Skeletal muscle satellite cell (primary cell): Measurements from ENCODE around the gene ANKRD12.

Experiments
- H3K27me3 ChIP-seq: 2 replicates; pipeline ENCODE4 v1.7.0; 2013; ENCODE audit warnings: low read length; ENCODE audit not compliant: control insufficient read depth, insufficient read depth
- H3K36me3 ChIP-seq: 2 replicates; pipeline ENCODE4 v1.7.0; 2013; ENCODE audit warnings: mild to moderate bottlenecking, control low read depth, low read length; ENCODE audit not compliant: insufficient read depth
- H3K4me1 ChIP-seq: 2 replicates; pipeline ENCODE4 v1.7.0; 2013; ENCODE audit warnings: low read length; ENCODE audit not compliant: control insufficient read depth, insufficient read depth
- H3K4me2 ChIP-seq: 2 replicates; pipeline ENCODE4 v1.7.0; 2013; ENCODE audit warnings: mild to moderate bottlenecking, low read length
- H3K4me3 ChIP-seq: 2 replicates; pipeline ENCODE4 v1.7.0; 2013; ENCODE audit warnings: low read length
- H3K9ac ChIP-seq: 2 replicates; pipeline ENCODE4 v1.7.0; 2013; ENCODE audit warnings: mild to moderate bottlenecking, low read depth, low read length, moderate library complexity
- H3K9me3 ChIP-seq: replicated peaks from 2 replicates; pipeline ENCODE4 v1.7.0; 2013; ENCODE audit warnings: mild to moderate bottlenecking, control low read depth, low read length

The ANKRD12 gene

DNA sequence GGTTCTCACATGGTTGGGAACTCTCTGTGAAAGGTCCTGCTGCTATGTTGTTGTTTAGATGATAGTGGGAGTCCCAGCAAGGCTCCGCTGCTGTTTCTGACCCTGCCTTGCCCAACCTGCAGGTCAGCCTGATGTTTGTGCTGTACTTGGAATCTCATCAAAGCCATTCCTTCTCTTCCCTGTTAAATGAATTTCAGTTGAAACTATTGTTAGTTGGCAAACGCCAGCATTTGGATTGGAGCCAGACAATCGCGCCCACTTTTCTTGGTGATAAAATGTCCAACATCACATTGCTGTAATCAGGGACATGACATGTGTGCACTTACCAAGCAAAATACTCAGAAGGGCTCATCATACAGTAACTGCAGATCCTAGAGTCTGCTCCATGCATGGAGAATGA, 185.2 kb downstream of the ANKRD12 start:
- Histone ChIP-seq H3K9me3 (no peaks in the 10 kb centered on the region), H3K4me3 (no peak overlapping the region), H3K9ac (no peak overlapping the region), H3K4me1 (peaks cover 11% of the 10 kb centered on the region), H3K4me2 (no peak overlapping the region), H3K36me3 (no peaks in the 10 kb centered on the region), H3K27me3 (no peaks in the 10 kb centered on the region)

DNA sequence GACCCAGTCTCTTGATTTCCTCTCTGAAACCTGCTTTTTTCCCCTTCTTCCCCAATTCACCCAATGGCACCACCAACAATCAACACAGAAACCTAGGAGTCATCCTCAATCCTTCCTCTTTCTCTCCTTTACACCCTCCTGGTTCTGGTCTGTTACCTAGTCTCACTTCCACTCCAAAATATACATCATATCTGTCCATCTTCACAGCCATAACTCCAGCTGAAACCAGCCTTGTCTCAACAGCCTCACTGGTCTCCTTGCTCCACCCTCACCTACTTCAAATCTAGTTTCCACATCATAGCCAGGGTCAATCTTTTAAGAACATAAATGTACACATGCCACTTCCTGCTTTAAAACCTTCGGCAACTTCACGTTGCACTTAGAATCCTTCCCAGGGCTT, 186.2 kb downstream of the ANKRD12 start:
- no peaks in the 10 kb centered on the region for H3K27me3 ChIP-seq
- H3K4me1 ChIP-seq: peaks cover 11% of the 10 kb centered on the region
- H3K4me3 ChIP-seq: no peak overlapping the region
- H3K4me2 ChIP-seq: no peak overlapping the region
- H3K9ac ChIP-seq: no peak overlapping the region
- H3K9me3 ChIP-seq: no peaks in the 10 kb centered on the region
- H3K36me3 ChIP-seq: no peaks in the 10 kb centered on the region

DNA sequence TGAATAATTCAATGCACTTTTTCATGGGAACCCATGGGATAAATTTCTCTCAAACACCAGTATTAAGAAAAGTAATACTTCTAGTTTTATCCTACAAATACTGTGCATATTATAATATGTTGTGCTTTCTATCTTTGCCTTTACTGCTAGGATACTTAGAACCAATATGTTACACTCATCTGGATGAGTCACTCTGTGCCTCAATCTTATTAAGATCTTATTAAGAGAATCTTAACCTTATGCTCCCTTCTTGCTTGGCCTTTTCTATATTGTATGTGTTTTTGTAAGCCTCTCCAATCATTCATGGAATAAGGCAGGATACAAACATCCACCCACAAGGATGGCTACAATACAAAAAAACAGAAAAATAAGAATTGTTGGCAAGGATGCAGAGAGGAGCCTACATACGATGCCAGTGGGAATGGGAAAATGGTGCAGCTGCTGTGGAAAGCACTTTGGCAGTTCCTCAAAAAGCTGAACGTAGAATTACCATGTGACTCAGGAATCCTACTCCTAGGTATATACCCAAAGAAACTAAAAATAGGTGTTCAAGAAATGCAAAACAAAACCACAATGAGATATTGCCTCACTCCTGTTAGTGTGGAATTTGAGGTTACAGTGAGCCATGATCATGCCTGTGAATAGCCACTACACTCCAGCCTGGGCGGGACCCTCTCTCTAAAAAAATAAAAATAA, 187.3 kb downstream of the ANKRD12 start:
- Histone ChIP-seq H3K9ac (no peak overlapping the region), H3K36me3 (no peaks in the 10 kb centered on the region)

DNA sequence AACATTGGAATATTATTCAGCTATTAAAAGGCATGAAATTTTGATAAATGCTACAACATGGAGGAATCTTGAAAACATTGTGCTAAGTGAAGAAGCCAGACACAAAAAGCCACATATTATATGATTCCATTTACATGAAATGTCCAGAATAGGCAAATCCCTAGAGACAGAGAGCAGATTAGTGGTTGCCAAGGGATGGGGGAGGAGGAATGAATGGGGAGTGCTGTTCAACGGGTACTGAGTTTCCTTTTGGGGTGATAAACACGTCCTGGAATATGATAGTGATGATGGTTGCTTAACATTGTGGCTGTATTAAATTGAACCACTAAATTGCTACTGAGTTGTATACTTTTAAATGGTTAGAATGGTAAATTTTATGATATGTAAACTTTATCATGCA, 189.1 kb downstream of the ANKRD12 start:
- H3K4me2 ChIP-seq: no peak overlapping the region
- no peaks in the 10 kb centered on the region for H3K9me3 ChIP-seq
- peaks cover 17% of the 10 kb centered on the region for H3K4me1 ChIP-seq
- no peak overlapping the region for H3K9ac ChIP-seq
- no peaks in the 10 kb centered on the region for H3K36me3 ChIP-seq
- H3K4me3 ChIP-seq: no peak overlapping the region
- H3K27me3 ChIP-seq: no peaks in the 10 kb centered on the region

More for the DNA sequence above, 187.3 kb downstream of the ANKRD12 start:
- H3K4me2 ChIP-seq: no peak overlapping the region
- H3K4me3 ChIP-seq: no peak overlapping the region
- peaks cover 12% of the 10 kb centered on the region for H3K4me1 ChIP-seq
- no peaks in the 10 kb centered on the region for H3K9me3 ChIP-seq
- H3K27me3 ChIP-seq: no peaks in the 10 kb centered on the region

DNA sequence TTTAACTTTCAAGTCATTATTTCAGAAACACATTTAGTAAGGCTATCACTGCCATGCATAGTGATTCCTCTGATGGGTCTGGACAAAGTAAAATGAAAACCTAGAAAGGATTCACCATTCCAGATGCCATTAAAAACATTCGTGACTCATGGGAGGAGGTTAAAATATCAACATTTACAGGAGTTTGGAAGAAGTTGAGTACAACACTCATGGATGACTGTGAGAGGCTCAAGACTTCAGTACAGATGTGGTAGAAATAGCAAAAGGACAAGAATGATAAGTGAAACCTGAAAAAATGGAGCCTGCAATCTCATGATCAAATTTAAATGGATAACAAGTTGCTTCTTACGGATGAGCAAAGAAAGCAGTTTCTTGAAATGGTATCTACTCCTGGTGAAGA, 192.2 kb downstream of the ANKRD12 start:
- peaks cover 10% of the 10 kb centered on the region for H3K4me1 ChIP-seq
- H3K4me2 ChIP-seq: peak overlapping the region; percentile 39
- H3K27me3 ChIP-seq: no peaks in the 10 kb centered on the region
- H3K36me3 ChIP-seq: no peaks in the 10 kb centered on the region
- no peaks in the 10 kb centered on the region for H3K9me3 ChIP-seq
- no peak overlapping the region for H3K9ac ChIP-seq
- H3K4me3 ChIP-seq: no peak overlapping the region

DNA sequence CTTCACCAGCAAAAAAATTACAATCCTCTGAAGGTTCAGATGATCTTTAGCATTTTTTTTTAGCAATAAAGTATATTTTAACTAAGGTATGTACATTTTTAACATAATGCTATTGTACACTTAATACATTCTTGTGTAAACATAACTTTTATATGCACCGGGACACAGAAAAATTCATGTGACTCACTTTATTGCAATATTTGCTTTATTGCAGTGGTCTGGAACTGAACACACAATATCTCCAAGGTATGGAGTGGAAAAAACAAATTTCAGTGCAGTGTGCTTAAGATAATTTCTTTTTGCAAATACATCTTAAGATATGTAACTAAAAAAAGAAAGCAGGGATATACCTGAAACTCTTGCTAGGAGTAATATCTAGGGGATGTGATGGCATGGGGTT, 192.9 kb downstream of the ANKRD12 start:
- peaks cover 6% of the 10 kb centered on the region for H3K4me1 ChIP-seq
- H3K36me3 ChIP-seq: no peaks in the 10 kb centered on the region
- H3K4me2 ChIP-seq: peak overlapping the region; percentile 42

DNA sequence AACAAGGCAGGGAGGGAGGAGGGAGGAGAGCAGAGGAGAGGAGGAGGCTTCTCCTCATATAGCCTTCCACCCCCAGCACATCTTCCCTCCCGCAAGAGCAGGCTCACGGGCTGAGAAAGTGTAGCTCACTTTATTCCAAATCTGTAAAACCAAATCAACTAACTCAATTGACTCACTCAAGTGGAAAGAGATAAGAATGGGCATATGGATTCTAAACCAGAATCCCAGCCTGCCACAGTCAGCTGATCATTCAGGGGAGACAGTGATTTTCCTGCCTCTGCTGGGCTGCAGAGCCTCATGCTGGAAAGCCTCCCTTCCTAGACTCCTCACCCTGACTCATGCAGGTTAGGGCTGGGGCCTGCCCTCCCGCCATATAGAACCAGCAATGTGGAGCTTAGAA, 193.8 kb downstream of the ANKRD12 start:
- Histone ChIP-seq H3K9ac (no peak overlapping the region), H3K4me1 (peaks cover 6% of the 10 kb centered on the region), H3K9me3 (no peaks in the 10 kb centered on the region), H3K36me3 (no peaks in the 10 kb centered on the region), H3K27me3 (no peaks in the 10 kb centered on the region), H3K4me3 (no peak overlapping the region), H3K4me2 (no peak overlapping the region)

More for the DNA sequence above, 192.9 kb downstream of the ANKRD12 start:
- no peak overlapping the region for H3K4me3 ChIP-seq
- H3K9ac ChIP-seq: no peak overlapping the region
- H3K9me3 ChIP-seq: no peaks in the 10 kb centered on the region
- H3K27me3 ChIP-seq: no peaks in the 10 kb centered on the region

DNA sequence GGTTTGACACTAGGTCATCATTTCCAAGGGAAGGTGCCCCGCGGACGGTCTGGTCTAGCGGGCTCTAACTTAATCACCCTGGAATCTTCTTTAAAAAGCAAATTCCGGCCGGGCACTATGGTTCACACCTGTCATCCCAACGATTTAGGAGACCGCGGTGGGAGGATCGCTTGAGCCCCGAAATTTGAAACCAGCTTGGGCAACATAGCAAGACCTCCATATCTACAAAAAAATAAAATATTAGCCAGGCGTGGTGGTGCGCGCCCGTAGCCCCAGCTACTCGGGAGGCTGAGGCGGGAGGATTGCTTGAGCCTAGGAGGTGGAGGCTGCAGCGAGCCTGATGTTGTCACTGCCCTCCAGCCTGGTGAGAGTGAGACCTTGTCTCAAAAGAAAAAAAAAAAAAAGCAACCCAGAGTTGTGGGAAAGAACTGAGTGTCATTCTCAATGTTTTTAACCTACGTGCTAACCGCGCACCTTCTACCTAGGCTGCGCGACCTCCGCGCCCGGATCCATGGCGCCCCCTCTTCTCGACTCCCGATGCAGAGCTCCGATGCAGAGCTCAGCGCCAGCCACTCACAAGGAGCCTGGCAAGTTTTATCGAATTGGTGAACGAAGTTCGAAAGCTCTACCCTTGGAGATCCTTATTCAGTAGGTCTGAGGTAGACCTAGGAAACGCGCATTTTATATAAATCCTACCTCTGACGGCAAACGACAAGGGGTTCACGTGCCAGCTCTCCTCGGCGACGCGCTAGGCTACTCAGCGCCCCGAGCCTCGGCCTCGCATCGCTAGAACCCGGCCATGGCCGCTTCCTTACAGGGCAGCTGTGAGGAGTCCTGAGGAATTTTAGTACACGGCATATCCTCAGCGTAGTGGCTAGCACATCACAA, 197.1 kb downstream of the ANKRD12 start:
- Histone ChIP-seq H3K4me2 (peak overlapping the region; percentile 94), H3K36me3 (peaks cover 13% of the 10 kb centered on the region), H3K4me1 (peaks cover 15% of the 10 kb centered on the region), H3K4me3 (peak overlapping the region; percentile 78), H3K9ac (peak overlapping the region; percentile 73), H3K9me3 (no peaks in the 10 kb centered on the region), H3K27me3 (no peaks in the 10 kb centered on the region)

DNA sequence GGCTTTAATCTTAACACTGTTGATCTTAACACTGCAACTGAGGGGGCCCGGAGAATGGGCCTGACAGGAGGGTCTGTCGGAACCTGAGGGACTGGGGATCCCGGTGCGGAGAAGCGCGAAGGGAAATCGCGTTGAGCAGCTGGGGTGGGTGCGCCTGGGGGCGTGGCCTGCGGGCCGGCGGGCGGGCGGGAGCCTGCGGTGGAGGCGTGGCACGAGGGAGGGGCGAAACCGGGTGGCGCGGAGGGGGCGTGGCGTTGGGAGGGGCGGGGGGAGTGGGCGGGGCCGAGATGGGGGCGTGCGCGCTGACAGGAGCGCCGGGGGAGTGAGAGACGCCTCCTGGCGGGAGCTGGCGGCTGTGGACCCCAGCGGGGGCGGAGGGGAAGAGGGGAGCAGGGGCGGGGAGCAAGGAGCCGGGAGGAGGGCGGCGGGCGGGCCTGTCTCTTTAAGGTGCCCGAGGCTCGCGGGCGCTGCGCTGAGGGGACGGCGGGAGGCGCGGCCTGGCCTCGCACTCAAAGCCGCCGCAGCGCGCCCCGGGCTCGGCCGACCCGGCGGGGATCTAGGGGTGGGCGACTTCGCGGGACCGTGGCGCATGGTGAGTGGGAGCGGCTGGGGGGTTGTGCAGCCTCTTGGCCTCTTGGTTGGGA, 197.9 kb downstream of the ANKRD12 start, which contains the start of gene TWSG1:
TSS of gene TWSG1 (plus strand) at position 445 of the 644 bp plus-strand sequence. CDS start 2,457 bp downstream, outside the sequence.
- no peaks in the 10 kb centered on the region for H3K9me3 ChIP-seq
- H3K4me1 ChIP-seq: peaks cover 10% of the 10 kb centered on the region
- H3K4me3 ChIP-seq: peak within 1 kb of the TSS; percentile 91
- H3K27me3 ChIP-seq: no peaks in the 10 kb centered on the region
- peaks cover 16% of the 10 kb centered on the region for H3K36me3 ChIP-seq
- H3K9ac ChIP-seq: peak within 1 kb of the TSS; percentile 93
- H3K4me2 ChIP-seq: peak within 1 kb of the TSS; percentile 94

DNA sequence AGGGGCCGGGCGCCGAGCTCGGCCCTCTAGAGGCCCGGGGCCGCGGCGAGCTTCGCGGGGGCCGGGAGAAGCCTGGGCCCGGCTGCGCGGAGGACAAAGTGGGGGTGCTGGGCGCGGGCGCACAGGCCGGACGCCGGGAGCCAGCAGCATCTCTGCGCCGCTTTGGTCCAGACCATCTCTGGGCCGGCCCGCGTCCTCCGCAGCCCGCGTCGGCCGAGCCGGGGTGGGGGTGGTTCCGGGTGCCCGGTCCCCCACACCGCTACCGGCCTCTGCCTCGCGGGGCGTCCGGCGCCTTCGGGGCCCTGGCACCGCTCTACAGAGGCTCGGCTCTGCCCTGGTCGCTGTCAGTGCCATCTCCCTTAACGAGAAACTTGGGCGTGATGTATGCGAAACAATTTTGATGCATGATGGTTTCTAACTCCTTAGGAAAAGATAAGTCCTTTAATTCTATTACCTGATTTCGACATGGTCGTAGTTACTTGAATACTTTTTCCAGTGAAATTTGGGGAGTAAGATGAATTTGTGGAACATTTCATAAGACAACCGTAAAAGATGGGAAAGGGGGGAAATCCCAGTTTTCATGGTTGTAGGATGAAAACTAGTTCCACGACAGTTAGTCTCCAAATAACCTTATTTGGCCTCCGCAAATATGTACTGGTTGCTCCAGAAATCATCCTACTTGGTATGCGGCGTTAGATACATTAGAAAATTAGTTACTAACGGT, 198.6 kb downstream of the ANKRD12 start:
- H3K9ac ChIP-seq: peak overlapping the region; percentile 93
- H3K27me3 ChIP-seq: no peaks in the 10 kb centered on the region
- H3K4me1 ChIP-seq: peaks cover 10% of the 10 kb centered on the region
- peak overlapping the region; percentile 87 for H3K4me2 ChIP-seq
- peaks cover 16% of the 10 kb centered on the region for H3K36me3 ChIP-seq
- no peaks in the 10 kb centered on the region for H3K9me3 ChIP-seq
- H3K4me3 ChIP-seq: peak overlapping the region; percentile 91
